CD4-positive, alpha-beta T cell treated with Interleukin-6 at 100 ng/mL for 8 hours (primary cell): ENCODE measurements around the gene ATF6.

ENCODE experiments used
- DNase-seq: peaks from one replicate; pipeline ENCODE4 v3.0.0-alpha.2; 2020; ENCODE audit warnings: mixed read lengths, low spot score

The ATF6 gene

DNA sequence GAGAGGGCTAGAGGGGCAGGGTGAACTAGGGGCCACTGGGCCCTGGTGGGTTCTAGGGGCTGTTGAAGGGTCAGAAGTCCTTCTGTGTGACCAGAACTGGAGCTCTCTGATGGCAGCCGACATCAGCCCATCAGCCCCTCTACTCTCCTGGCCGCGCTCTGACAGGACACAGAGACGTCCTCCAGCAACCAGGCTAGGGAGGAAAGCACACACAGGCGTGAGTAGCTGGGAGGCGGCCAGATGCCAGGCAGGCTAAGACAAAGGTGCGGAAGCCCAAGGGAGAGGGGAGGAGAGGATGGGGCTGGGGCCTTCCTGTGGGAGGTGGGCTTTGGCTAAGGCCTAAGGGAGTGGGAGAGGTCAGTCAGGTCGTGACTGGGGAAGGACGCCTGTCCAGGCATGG, 206.7 kb downstream of the ATF6 start:
- DNase-seq: no peak

GRCh38 chr1:161973924-161974845, 208.1 kb downstream of the ATF6 start:
- DNase-seq: no peak

GRCh38 chr1:161978011-161978790, 212.1 kb downstream of the ATF6 start:
- DNase-seq: no peak

- DNase-seq: no peak
Observed at GRCh38 chr1:161981126-161981525, 215.0 kb downstream of the ATF6 start.

DNA sequence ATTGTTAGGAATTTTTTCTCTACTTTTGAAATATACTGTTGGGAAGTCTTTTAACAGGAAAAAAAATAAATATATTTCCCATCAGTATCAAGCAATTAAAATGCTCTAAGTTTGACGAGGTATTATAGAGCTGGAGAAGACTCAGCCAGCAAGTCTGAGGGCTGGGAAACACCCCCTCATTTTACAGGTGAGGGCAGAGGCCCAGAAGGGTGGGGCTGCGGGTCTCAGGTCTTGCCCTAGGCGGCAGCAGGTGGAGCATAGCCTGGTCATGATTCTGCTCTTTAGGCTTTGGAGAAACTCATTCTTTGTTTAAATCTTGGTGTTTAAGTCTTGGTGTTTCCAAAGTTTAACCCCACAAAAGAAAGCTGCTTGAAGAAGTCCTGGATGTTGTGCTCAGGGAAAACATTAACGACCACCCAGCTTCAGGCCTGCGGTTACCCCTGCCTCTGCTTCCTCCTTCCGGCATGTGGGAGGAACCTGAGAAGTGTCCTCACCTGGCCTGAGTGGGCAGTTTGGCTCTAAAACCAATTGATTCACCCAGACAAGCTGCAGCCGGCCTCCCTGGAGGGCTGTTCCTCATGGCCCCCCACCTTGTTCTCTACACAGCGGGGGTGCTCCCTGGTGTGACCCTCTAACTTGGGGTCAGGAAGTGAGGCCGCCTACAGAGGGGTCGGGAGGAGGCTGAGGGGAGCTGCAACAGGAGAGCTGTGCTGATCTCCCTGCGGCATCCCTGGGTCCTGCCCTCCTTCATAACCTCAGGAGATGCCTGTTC, 215.8 kb downstream of the ATF6 start:
- no peak for DNase-seq

- DNase-seq: no peak
Observed at GRCh38 chr1:161982507-161982895, 216.4 kb downstream of the ATF6 start.

DNA sequence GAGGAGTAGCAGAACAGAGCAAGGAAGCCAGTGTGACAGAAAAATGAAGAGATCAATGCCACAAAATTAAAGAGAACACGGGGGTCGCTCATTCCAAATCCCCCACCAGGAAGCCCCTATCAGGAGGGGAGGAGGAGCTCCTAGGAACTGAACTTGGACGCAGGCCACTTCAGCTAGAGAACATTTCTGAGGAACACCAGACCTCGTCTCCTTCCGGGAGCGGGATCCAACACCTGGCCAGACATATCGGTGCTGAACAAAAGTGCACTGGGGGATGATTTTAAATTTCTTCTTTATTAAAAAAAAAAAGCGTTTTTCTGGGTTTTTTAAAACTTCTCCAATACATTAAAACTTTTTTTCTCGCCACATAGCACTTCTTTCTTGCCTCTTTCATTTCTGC, 216.8 kb downstream of the ATF6 start:
- no peak for DNase-seq

GRCh38 chr1:161983725-161984124, 217.6 kb downstream of the ATF6 start:
- DNase-seq: no peak

DNA sequence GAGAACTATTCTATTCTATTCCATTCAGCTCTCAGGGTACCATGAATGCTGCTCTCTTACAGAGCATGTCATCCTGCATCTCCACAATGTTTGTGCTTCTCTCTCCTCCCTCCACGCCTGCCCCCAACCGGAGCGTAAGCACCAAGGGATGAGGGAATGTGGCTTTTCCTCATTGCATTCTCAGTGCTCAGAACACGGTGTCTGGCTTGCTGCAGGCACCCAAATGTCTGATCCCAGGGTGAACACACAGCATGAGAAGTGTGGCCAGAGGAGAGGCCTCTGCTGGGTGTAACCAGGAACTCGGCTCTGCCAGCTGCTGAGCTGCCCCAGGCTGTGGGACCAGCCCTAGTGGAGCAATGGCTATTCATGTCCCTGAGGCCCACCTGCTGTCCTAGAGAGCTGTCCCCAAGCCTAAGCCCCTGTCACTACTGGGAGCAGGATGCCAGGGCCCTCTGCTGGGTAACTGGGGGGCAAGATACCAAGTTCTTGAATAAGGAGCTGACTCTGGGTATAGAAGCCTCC, 219.2 kb downstream of the ATF6 start:
- no peak for DNase-seq

DNA sequence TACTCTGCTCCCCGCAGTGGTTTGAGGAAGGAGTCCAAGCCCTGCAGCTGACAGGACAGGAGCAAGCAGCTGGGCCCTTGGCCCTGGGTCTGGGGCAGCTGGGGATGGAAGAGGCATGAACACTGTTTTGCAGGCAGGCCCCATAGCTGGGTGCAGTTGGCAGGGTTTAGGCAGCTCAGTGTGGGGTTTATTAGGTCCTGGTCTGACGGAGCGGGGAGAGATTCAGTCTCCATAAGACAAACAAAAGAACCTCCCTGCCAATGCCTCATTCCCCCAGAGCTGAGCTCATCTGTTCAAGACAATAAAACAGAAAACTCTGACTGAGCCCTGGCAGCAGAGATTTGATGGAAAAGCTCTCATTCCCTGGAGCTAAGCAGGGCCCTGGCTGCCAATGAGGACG, 220.2 kb downstream of the ATF6 start:
- no peak for DNase-seq

- DNase-seq: no peak
Observed at GRCh38 chr1:161987303-161987702, 221.2 kb downstream of the ATF6 start.

GRCh38 chr1:161987872-161988271, 221.8 kb downstream of the ATF6 start:
- DNase-seq: no peak

DNA sequence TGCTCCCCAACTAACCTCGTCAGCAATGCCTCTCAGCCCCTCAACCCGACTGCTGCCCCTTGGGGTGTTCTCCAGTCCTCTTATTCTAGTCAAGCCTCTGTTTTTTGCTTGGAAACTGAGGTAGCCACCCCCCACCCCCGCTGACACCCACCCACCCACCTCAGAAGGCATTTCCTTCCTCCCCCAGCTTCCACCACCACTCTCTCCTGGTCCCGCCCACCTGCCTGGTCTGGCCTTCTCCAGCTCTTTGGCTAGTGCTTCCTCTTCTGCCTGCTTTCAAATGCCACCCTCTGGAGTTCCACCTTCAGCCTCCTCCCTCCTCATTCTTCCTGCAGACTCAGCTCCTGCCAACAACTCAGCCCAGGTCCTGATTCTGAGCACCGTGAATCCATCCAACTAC, 222.3 kb downstream of the ATF6 start:
- DNase-seq: no peak

DNA sequence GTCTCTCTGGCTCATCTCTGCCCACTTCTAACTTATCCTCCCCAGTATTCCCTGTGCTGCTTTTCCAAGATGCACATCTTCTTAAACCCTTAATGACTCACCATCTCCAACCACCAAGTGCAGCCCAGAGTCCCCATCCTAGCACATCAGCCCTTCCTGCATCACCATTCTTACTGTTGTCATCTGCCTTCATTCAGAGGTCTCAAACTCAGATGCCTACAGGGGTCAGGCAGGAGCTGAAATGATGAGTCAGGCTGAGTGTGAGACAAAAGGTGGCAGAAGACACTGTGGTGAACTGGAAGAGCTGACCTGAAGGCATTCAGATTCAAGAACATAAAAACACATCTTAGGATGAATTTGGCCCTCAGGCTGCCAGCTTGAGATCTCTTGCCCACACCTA, 223.0 kb downstream of the ATF6 start:
- no peak for DNase-seq

DNA sequence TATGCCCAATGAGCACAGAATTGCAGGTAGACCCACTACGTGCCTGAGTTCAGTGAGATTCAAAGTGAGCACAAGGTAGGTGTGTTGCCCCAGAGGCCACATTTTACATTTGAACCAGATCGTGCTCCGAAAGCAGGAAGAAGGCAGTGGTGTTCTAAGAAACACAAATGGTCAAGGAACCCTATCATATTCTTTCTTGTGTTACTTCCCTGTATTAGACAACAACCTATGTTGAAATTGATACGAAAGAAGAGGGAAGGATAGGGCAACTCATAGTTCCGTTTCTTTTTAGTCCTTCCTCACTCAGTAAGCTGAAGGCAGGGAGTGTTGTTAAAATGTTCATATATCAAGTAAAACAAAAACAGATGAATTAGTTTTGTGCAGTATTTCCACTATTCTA, 223.7 kb downstream of the ATF6 start:
- no peak for DNase-seq

DNA sequence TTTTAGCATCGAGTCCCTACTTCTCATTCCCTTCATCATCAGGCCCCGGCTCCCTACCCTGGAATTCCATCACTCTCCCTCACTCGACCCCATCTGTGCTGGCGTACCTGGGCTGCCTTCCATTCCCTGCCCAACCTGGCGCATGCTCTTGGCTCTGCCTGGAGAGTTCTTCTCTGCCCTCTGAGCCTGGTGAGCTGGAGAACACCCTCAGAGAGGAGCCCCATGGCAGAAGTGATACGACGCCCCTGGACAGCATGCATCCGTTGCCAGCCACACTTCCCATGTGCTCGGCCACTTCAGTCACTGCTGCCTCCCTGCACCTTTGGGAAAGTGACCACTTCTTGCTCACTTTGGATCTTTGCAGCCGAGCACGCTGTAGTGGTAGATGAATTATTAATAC, 227.5 kb downstream of the ATF6 start:
- DNase-seq: no peak

DNA sequence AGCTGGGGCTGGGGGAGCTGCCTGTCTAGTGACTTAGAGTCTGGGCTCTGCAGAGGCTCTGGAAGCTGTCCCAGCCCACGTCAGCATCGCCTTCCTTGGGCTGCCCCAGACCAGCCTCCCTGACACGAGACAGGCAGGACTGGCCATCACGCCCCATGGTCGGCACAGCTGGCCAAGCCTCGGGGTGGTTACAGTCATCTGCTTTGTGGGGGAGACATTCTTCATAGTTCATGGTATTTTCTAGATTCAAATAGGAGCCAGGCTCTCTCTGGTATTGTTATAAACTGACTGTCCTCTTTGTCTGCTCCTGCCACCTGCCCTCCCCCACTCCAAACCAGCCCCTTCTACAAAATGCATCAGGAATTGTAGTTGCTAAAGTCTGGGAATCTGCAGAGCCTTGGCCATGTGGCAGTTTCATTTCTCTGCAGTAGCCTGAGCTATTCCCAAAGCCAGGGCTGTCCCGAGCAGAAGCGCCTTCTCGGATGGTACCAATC, 228.1 kb downstream of the ATF6 start:
- DNase-seq: no peak

GRCh38 chr1:161997152-161997551, 231.0 kb downstream of the ATF6 start:
- DNase-seq: no peak

- DNase-seq: no peak
Observed at GRCh38 chr1:161998811-161999210, 232.7 kb downstream of the ATF6 start.

DNA sequence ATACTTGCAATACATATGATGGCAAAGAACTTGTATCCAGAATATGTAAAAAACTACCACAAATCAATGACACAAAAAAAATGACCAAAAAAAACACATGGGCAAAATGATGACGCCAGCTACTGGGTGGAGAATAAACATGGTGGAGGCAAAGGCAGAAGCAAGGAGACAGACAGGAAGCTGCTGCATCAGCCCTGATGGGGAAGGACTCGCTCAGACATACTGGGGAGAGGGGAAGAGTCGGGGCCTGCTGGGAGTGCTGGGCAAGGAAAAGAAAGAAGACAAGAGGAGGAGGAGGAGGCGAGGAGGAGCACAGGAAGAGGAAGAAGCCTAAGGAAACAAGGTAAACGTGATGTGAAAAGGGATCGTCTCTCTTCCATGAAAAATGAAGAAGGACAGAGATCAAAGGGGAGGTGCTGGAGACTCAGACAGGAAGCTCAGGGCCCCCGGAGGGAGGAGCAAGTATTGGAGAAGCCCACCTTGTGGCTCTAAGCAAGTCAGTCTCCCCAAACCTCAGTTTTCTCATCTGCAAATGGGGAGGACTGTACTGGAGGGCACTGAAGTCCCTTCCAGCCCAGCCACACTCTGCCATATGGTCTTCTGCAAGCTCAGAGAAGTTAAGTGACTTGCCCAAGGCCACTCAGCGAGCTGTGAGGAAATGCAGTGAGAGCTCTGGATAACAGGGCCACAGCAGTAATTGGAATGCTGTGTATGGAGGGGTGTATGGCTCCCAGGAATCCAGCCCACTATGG, 233.4 kb downstream of the ATF6 start:
- no peak for DNase-seq

GRCh38 chr1:162000053-162000420, 233.9 kb downstream of the ATF6 start:
- no peak for DNase-seq
